Gastrocnemius medialis (tissue), 4 donors: ENCODE results near the gene MTHFSD. TPM values are rescaled to one million over a fixed set of nuclear protein-coding genes. Genes with fewer than 3 reads are reported as not detected.

Experiments used
- ATAC-seq, 2 donors: fragments of 150-250 bp; one replicate each; pipeline ENCODE4 v1.9.1; 2016
- DNase-seq, 2 donors: peaks; one replicate each; pipeline ENCODE4 v3.0.0-alpha.2; 2019
- H3K27ac ChIP-seq, 4 donors: fragments of 200-600 bp; sonication (generic); 1 replicate in 1 of 4; 2 replicates in 3 of 4; pipeline ENCODE4 v1.5.1; 2016 to 2018; ENCODE audit warnings: mild to moderate bottlenecking in 2 of 4, moderate library complexity in 1 of 4
- H3K27me3 ChIP-seq, 3 donors: fragments of 200-600 bp; sonication (generic) in 2 of 3; 1 replicate in 1 of 3; 2 replicates in 2 of 3; pipeline versions ENCODE4 v1.5.1 to v1.6.0; 2016 to 2019; ENCODE audit warnings: mild to moderate bottlenecking in 1 of 3, moderate library complexity in 1 of 3
- H3K36me3 ChIP-seq, 2 donors: fragments of 200-600 bp; sonication (generic) in 1 of 2; one replicate each; pipeline ENCODE4 v1.5.1; 2017 to 2018
- H3K4me1 ChIP-seq, 2 donors: fragments of 200-600 bp; sonication (generic) in 1 of 2; one replicate each; pipeline ENCODE4 v1.5.1; 2016 to 2017; ENCODE audit warnings: mild to moderate bottlenecking in 2 of 2
- H3K4me3 ChIP-seq, 4 donors: fragments of 200-600 bp; sonication (generic) in 3 of 4; 1 replicate in 1 of 4; 2 replicates in 3 of 4; pipeline ENCODE4 v1.5.1; 2016 to 2019; ENCODE audit warnings: mild to moderate bottlenecking in 2 of 4
- H3K9me3 ChIP-seq, 3 donors: fragments of 200-600 bp; sonication (generic) in 2 of 3; 1 replicate in 1 of 3; 2 replicates in 2 of 3; pipeline ENCODE4 v1.5.1; 2016 to 2019
- POLR2A ChIP-seq, 2 donors: fragments of 450-650 bp; IDR thresholded peaks; one replicate each; pipeline ENCODE4 v1.6.1; 2017; ENCODE audit warnings: antibody characterized with exemption in 2 of 2, mild to moderate bottlenecking in 2 of 2, moderate library complexity in 2 of 2
- in situ Hi-C, 4 donors: fragments of 200-750 bp; cut with MboI; loops; one replicate each; pipeline versions ENCODE4 v1.15.0 to v1.8.0; 2017; ENCODE audit warnings: low sequenced_read_pairs in 4 of 4
- intact Hi-C: fragments of 100-400 bp; cut with DNase I; formaldehyde crosslinking; loops from one replicate; pipeline ENCODE4 v1.15.1; 2023; ENCODE audit warnings: low total_unique reads
- total RNA-seq, 4 donors: library from RNA; depleted of rRNA; stranded (reverse); fragments of >200 nt; gene quantifications; one replicate each; pipeline versions ENCODE4 v1.1.0 to v1.2.3, GENCODE V29; 2016
- TF ChIP-seq, protein P1 (sequence below), 5 experiments: fragments of 450-650 bp in 3 of 5; fragments of 200-600 bp in 2 of 5; sonication (generic) in 2 of 5; IDR thresholded peaks in 4 of 5; conservative IDR thresholded peaks in 1 of 5; 1 replicate in 4 of 5; 2 replicates in 1 of 5; pipeline ENCODE4 v1.5.1; 2016 to 2019; ENCODE audit warnings: antibody characterized with exemption in 5 of 5, mild to moderate bottlenecking in 3 of 5, moderate library complexity in 3 of 5

The MTHFSD gene
- total RNA-seq, 4 donors from 2014 or later, result 10.9 to 31.2 (median 16.0) TPM

DNA sequence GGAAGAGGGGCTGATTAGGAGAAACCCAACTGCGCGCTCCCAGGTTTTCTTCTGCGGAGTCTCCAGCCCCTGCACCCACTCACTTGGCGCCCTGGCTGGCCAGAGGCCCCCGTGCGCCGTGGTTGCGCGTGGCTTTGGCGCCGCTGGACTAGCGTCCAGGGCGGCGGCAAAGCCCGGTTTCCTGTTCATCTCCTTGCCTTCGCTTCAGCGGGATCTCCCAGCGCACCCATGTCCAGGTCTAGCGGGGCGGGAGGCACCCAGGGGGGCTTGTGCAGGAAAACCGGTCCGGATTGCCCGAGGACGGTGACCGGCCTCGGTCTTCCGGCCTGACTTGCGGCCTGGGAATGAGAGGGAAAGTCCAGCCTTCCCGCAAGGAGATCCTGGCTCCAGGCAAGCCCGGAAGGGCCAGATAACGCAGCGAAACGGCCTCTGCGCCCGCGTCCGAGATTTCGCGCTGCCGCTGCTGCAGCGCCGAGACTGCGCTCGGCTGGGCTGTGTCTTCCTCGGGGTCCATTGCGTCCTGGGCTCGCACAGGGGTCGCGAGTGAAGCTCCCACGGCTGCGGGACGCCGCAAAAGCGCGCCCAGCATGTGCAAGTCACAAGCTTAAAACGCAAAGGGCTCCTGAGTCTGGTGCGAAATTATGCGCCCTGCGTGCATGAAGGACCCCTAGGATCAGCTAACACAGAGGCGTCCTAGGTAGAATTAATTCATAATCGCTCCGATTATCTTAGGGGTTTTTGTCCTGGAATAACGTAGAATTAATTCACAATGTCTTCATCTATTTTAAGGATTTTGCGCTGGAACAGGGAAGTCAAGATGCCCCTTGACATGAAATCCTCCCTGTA is 39.0 kb downstream of the MTHFSD start:
- H3K27ac ChIP-seq, result no peak overlapping the region
- in situ Hi-C loops (loop anchor here (5.0 to 25.0 kb wide), 6 partner anchors 174 to 704 kb away; no protein-coding TSS in a partner anchor), intact Hi-C loops (loop anchor here (5.0 kb wide), 2 partner anchors 174 to 444 kb away; no protein-coding TSS in a partner anchor)
- no peaks in the 10 kb centered on the region for H3K9me3 ChIP-seq
- no peak for DNase-seq
- no peak for ATAC-seq
- no peak for TF ChIP-seq POLR2A (IDR thresholded peaks at IDR 0.05)
- TF ChIP-seq, protein P1, sequence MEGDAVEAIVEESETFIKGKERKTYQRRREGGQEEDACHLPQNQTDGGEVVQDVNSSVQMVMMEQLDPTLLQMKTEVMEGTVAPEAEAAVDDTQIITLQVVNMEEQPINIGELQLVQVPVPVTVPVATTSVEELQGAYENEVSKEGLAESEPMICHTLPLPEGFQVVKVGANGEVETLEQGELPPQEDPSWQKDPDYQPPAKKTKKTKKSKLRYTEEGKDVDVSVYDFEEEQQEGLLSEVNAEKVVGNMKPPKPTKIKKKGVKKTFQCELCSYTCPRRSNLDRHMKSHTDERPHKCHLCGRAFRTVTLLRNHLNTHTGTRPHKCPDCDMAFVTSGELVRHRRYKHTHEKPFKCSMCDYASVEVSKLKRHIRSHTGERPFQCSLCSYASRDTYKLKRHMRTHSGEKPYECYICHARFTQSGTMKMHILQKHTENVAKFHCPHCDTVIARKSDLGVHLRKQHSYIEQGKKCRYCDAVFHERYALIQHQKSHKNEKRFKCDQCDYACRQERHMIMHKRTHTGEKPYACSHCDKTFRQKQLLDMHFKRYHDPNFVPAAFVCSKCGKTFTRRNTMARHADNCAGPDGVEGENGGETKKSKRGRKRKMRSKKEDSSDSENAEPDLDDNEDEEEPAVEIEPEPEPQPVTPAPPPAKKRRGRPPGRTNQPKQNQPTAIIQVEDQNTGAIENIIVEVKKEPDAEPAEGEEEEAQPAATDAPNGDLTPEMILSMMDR (IDR thresholded peaks at IDR 0.05 in 4 of 5, conservative IDR thresholded peaks at IDR 0.05 in 1 of 5), result no peak
- H3K36me3 ChIP-seq, result no peaks in the 10 kb centered on the region
- H3K4me1 ChIP-seq, result peaks cover 0 to 9% of the 10 kb centered on the region in 2 donors
- peaks cover 94 to 100% (median 96%) of the 10 kb centered on the region in 3 donors for H3K27me3 ChIP-seq
- H3K4me3 ChIP-seq, result peak overlapping the region in 3 of 4 donors; percentile 22 to 30 (median 24)

DNA sequence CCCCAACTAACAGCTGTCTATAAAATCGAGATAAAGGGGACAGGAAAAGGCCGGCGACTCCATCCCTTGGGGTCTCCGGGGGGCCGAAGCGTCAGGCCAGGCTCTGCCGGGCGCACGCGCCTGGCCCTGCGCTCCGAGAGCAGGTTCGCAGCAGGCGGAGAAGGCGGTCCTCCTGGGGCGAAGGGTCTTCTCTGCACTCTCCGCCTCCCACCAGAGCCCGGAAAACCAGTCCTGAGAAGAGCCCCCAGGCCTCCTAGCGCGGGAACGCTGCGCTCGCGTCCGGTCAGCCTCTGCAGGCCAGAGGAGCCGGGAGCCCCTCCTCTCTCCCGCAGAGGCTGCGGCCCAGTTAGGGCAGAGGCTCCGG is 39.6 kb downstream of the MTHFSD start:
- no peak for ATAC-seq
- Histone ChIP-seq H3K9me3 (no peaks in the 10 kb centered on the region), H3K27me3 (peaks cover 94 to 100% (median 94%) of the 10 kb centered on the region in 3 donors), H3K36me3 (no peaks in the 10 kb centered on the region), H3K4me1 (peaks cover 0 to 14% of the 10 kb centered on the region in 2 donors), H3K4me3 (peak overlapping the region in 2 of 4 donors; percentile 24 to 30), H3K27ac (no peak overlapping the region)
- TF ChIP-seq, protein P1 (IDR thresholded peaks at IDR 0.05 in 4 of 5, conservative IDR thresholded peaks at IDR 0.05 in 1 of 5), result no peak
- TF ChIP-seq POLR2A (IDR thresholded peaks at IDR 0.05), result no peak
- intact Hi-C loops (loop anchor here (5.0 kb wide), 2 partner anchors 173 to 443 kb away; no protein-coding TSS in a partner anchor), in situ Hi-C loops (loop anchor here (5.0 to 25.0 kb wide), 6 partner anchors 173 to 703 kb away; no protein-coding TSS in a partner anchor)
- no peak for DNase-seq

DNA sequence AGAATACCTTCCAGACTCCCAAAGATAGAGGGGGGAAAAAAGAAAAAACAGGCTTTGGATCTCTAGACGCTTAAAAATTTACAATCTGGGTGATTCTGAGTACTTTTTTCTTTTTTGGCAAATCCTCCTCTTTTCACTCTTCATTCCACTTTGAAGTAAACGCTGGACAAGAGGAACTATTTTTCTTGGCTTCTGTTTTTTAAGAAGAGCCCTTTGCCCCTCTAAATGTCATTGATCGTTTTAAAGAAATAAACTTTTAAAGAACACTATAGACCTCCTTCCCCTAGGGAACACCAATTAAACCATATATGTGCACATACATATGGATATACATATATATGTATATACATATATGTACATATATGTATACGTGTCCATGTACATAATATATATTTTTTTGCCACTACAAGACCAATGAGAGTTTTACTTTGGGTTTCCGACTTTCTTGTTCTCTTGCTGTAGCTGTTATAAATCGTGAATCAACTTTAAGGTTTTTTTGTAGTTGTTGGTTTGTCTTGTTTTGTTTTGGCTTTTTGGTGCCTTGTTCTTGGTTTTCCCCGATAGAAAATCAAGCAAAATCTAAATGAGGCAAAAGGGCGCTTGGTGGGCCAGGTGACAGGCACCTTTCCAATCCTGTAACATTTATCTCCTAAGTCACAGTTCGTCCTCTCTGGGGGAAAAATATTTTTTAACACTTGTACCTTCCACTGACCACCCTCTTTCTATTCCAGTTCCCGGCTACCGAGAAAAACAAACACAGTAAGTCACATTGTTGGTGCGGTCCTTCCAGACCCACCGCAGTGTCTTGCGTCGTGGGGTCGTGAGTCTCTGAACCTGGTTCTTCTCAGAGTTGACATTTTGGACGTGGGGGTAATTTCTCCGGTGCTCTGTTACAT is 40.3 kb downstream of the MTHFSD start:
- H3K27ac ChIP-seq, result no peak overlapping the region
- peaks cover 0 to 18% of the 10 kb centered on the region in 2 donors for H3K4me1 ChIP-seq
- no peak for ATAC-seq
- no peaks in the 10 kb centered on the region for H3K9me3 ChIP-seq
- DNase-seq, result no peak
- H3K27me3 ChIP-seq, result peaks cover 88 to 98% (median 93%) of the 10 kb centered on the region in 3 donors
- intact Hi-C loops (loop anchor here (5.0 kb wide), 2 partner anchors 172 to 442 kb away; no protein-coding TSS in a partner anchor), in situ Hi-C loops (loop anchor here (5.0 to 25.0 kb wide), 6 partner anchors 172 to 702 kb away; no protein-coding TSS in a partner anchor)
- H3K4me3 ChIP-seq, result no peak overlapping the region
- no peaks in the 10 kb centered on the region for H3K36me3 ChIP-seq
- TF ChIP-seq, protein P1 (IDR thresholded peaks at IDR 0.05 in 4 of 5, conservative IDR thresholded peaks at IDR 0.05 in 1 of 5), result no peak
- no peak for TF ChIP-seq POLR2A (IDR thresholded peaks at IDR 0.05)

DNA sequence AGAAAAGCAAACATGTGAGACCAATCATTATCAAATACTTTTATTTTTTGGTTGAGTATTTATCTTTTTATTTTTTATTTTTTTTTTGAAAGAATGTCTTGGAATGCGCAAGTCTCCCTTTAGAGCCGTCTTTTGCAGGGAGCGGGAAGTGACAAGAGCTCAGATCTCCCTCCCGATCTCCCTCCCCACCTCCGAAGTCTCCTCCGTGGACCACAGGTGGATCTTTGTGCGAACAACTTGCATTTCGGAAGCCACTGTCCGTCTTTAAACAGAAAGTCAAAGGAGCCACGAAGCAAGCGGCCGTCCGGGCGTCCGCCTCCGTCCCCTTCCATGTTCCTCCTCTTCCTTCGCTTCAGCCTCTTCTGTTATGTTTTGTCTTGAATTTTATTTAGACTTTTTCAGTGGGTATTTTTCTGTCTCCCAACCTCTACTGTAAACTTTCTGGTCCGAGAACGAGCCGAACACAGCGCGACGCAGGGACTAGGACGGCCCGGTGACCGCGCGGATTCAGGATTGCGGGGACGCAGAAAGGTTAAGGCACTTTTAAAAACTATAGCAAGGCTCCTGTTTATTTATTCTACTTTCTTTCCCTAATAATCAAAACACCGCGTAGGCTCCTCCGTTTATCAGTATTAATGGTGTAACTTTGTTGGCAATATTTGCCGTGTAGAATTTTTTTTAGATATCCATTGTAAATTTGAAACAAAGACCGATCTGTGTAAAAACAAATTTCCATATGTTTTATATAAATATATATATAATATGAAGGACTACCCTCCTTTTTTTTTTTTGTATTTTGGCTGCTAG is 41.4 kb downstream of the MTHFSD start:
- no peak overlapping the region for H3K27ac ChIP-seq
- H3K27me3 ChIP-seq, result peaks cover 82 to 99% (median 90%) of the 10 kb centered on the region in 3 donors
- ATAC-seq (no peak), DNase-seq (no peak)
- in situ Hi-C loops (loop anchor here (10.0 to 25.0 kb wide), 4 partner anchors 176 to 701 kb away; no protein-coding TSS in a partner anchor), intact Hi-C loops (no loop called here)
- H3K9me3 ChIP-seq, result no peaks in the 10 kb centered on the region
- H3K4me3 ChIP-seq, result no peak overlapping the region
- H3K36me3 ChIP-seq, result no peaks in the 10 kb centered on the region
- H3K4me1 ChIP-seq, result peaks cover 3 to 28% of the 10 kb centered on the region in 2 donors
- TF ChIP-seq, protein P1 (IDR thresholded peaks at IDR 0.05 in 4 of 5, conservative IDR thresholded peaks at IDR 0.05 in 1 of 5), result no peak
- no peak for TF ChIP-seq POLR2A (IDR thresholded peaks at IDR 0.05)
